K562 (cell line): Measurements from ENCODE around the gene ALCAM. TPM values are rescaled to one million over a fixed set of nuclear protein-coding genes. Genes with fewer than 3 reads are reported as not detected.

ENCODE experiments used
- ATAC-seq: fragments of 200-7000 bp; cut with Tn5 transposase; 3 replicates; pipeline ENCODE4 v1.9.1; 2020; ENCODE audit warnings: moderate library complexity
- BruUV-seq: library from RNA; stranded (reverse); fragments of 400-500 nt; replicated peaks from 2 replicates; lab custom pipeline; 2021; lab: Mats Ljungman, UMichigan
- CTCF ChIA-PET: fragments of 300-600 bp; formaldehyde crosslinking; extraction: SDS; loops from one replicate; lab custom pipeline; 2021; ENCODE audit warnings: low intra/inter-chr PET ratio; lab: Yijun Ruan, JAX
- POLR2A ChIA-PET: fragments of 300-600, 350-650 bp; sonication (Branson Sonifier 250); formaldehyde crosslinking; extraction: SDS; loops from one replicate; lab custom pipeline; 2021; ENCODE audit warnings: antibody characterized with exemption, inconsistent platforms; lab: Yijun Ruan, JAX
- DNase-seq, 4 experiments: peaks; one replicate each; pipeline versions ENCODE4 v3.0.0 to v3.0.0-alpha.2; 2011 to 2018; ENCODE audit warnings: low spot score in 3 of 4, mixed read lengths in 3 of 4; ENCODE audit errors: extremely low read depth in 1 of 4
- FAIRE-seq: peaks from 2 replicates; lab custom pipeline; 2011; peaks lifted over from hg19 to GRCh38; lab: Jason Lieb, UNC
- H2AFZ ChIP-seq: 2 replicates; pipeline ENCODE4 v1.6.0; 2011; ENCODE audit warnings: low read depth, low read length, control low read depth, inconsistent platforms
- H3K27ac ChIP-seq: fragments of 200-600 bp; 3 replicates; pipeline ENCODE4 v1.8.0; 2011; ENCODE audit warnings: low read depth, mild to moderate bottlenecking, control low read depth, inconsistent platforms, low read length, moderate library complexity, mixed read lengths; ENCODE audit errors: extremely low read depth
- H3K27me3 ChIP-seq, 2 experiments: fragments of 300-600 bp in 1 of 2; 2 replicates in 1 of 2; 3 replicates in 1 of 2; pipeline versions ENCODE4 v1.6.0 to v1.8.0; 2011; ENCODE audit warnings: inconsistent platforms in 2 of 2, low read length in 2 of 2, mild to moderate bottlenecking in 1 of 2, mixed read lengths in 1 of 2, moderate library complexity in 1 of 2; ENCODE audit not compliant: control insufficient read depth in 2 of 2, insufficient read depth in 2 of 2
- H3K36me3 ChIP-seq: fragments of 300-600 bp; 3 replicates; pipeline ENCODE4 v1.8.0; 2011; ENCODE audit warnings: mild to moderate bottlenecking, low read length, inconsistent platforms; ENCODE audit not compliant: control insufficient read depth, insufficient read depth
- H3K4me1 ChIP-seq, 2 experiments: fragments of 200-600 bp in 1 of 2; replicated peaks in 1 of 2; 2 replicates in 1 of 2; 3 replicates in 1 of 2; pipeline versions ENCODE4 v1.5.1 to v1.8.0; 2011; ENCODE audit warnings: inconsistent platforms in 2 of 2, low read length in 2 of 2, mild to moderate bottlenecking in 1 of 2, mixed read lengths in 1 of 2, moderate library complexity in 1 of 2; ENCODE audit not compliant: control insufficient read depth in 2 of 2, insufficient read depth in 2 of 2
- H3K4me2 ChIP-seq: 2 replicates; pipeline ENCODE4 v1.6.1; 2011; ENCODE audit warnings: low read length, control low read depth, inconsistent platforms, mixed read lengths; ENCODE audit not compliant: insufficient read depth
- H3K4me3 ChIP-seq: fragments of 200-600 bp; sonication (generic), shearing (Covaris generic); 2 replicates; pipeline ENCODE4 v1.5.1; 2016; ENCODE audit warnings: control low read depth, inconsistent platforms
- H3K79me2 ChIP-seq: fragments of 200-600 bp; 3 replicates; pipeline ENCODE4 v1.8.0; 2011; ENCODE audit warnings: low read length, inconsistent platforms; ENCODE audit not compliant: control insufficient read depth, insufficient read depth
- H3K9ac ChIP-seq, 2 experiments: 2 replicates each; pipeline versions ENCODE4 v1.6.0 to v1.6.1; 2011; ENCODE audit warnings: low read depth in 2 of 2, low read length in 2 of 2, control low read depth in 1 of 2, inconsistent platforms in 1 of 2, mild to moderate bottlenecking in 1 of 2, mixed read lengths in 1 of 2; ENCODE audit not compliant: insufficient read depth in 1 of 2
- H3K9me1 ChIP-seq: one replicate; pipeline ENCODE4 v1.6.0; 2011; ENCODE audit warnings: inconsistent platforms, mild to moderate bottlenecking, low read length, moderate library complexity; ENCODE audit not compliant: control insufficient read depth, insufficient read depth
- H3K9me3 ChIP-seq: replicated peaks from 2 replicates; pipeline ENCODE4 v1.5.1; 2011; ENCODE audit warnings: low read depth, low read length, inconsistent platforms; ENCODE audit not compliant: control insufficient read depth, insufficient read depth
- H4K20me1 ChIP-seq: replicated peaks from 2 replicates; pipeline ENCODE4 v1.6.1; 2011; ENCODE audit warnings: low read length, inconsistent platforms, mixed read lengths; ENCODE audit not compliant: control insufficient read depth, insufficient read depth
- ATF1 ChIP-seq, 2 experiments: fragments of 450-650 bp in 1 of 2; IDR thresholded peaks; 2 replicates each; pipeline ENCODE4 v1.6.1; 2016; ENCODE audit warnings: missing compliant biosample characterization in 1 of 2, missing genetic modification characterization in 1 of 2
- ETV5 ChIP-seq: sonication (generic); formaldehyde crosslinking; IDR thresholded peaks from 2 replicates; pipeline ENCODE4 v1.4.0; 2020; ENCODE audit warnings: low read depth, mild to moderate bottlenecking, missing genetic modification reagents
- KDM1A ChIP-seq, 2 experiments: fragments of 450-650 bp; IDR thresholded peaks; 2 replicates each; pipeline ENCODE4 v1.6.1; 2016; ENCODE audit warnings: mild to moderate bottlenecking in 2 of 2
- PRPF4 ChIP-seq: fragments of 200-400 bp; formaldehyde crosslinking; IDR thresholded peaks from one replicate; pipeline ENCODE4 v1.6.1; 2017; ENCODE audit warnings: low read length, low read depth, mild to moderate bottlenecking; ENCODE audit not compliant: insufficient read depth, poor library complexity, severe bottlenecking
- XRCC3 ChIP-seq: fragments of 450-650 bp; IDR thresholded peaks from 2 replicates; pipeline ENCODE4 v1.6.1; 2017; ENCODE audit warnings: mild to moderate bottlenecking, moderate library complexity
- ZNF146 ChIP-seq: IDR thresholded peaks from one replicate; pipeline ENCODE4 v1.6.1; 2018; ENCODE audit warnings: missing compliant biosample characterization; ENCODE audit not compliant: unreplicated experiment
- WGBS: fragments of 100-300 bp; shearing (Covaris generic); methylation state at CpG from one replicate; pipeline ENCODE4 v1.1.6; 2016; ENCODE audit warnings: low coverage, mixed read lengths; ENCODE audit not compliant: insufficient coverage; ENCODE audit errors: missing lambda C conversion rate; 5-methylcytosine and 5-hydroxymethylcytosine counted together
- in situ Hi-C: fragments of 300-500 bp; cut with MboI; formaldehyde crosslinking; loops from 4 replicates; pipeline ENCODE4 v1.15.0; 2018; ENCODE audit warnings: inconsistent platforms, mixed read lengths
- intact Hi-C: fragments of 100-400 bp; cut with micrococcal nuclease; formaldehyde crosslinking; loops from 2 replicates; pipeline ENCODE4 v1.14.2; 2022
- polyA plus RNA-seq, 8 experiments: library from polyadenylated mRNA; depleted of rRNA in 4 of 8; stranded (reverse) in 5 of 8; unstranded in 3 of 8; fragments of >200 nt; fragmentation: Nextera tagmentation in 2 of 8; fragmentation: Illumina TruSeq in 1 of 8; extraction: Ambion mirVana in 2 of 8; extraction: Trizol in 1 of 8; gene quantifications; 2 replicates each; pipeline versions ENCODE4 v1.2.1 to v1.2.3, GENCODE V29; 2011 to 2014; ENCODE audit warnings: inconsistent platforms in 1 of 8, missing spikeins in 1 of 8
- total RNA-seq, 7 experiments: library from RNA; depleted of rRNA in 6 of 7; stranded (reverse); fragments of >200 nt in 6 of 7; fragmentation: Illumina TruSeq in 2 of 7; extraction: Trizol in 2 of 7; gene quantifications; 2 replicates each; pipeline versions ENCODE4 v1.2.1 to v1.2.3, GENCODE V29; 2011 to 2021; ENCODE audit warnings: low replicate concordance in 1 of 7
- TF ChIP-seq, protein P1 (sequence below), 2 experiments: IDR thresholded peaks; 2 replicates each; pipeline ENCODE4 v1.6.1; 2012; ENCODE audit warnings: improper control_type of control experiment in 2 of 2, low read depth in 2 of 2, low read length in 2 of 2, borderline replicate concordance in 1 of 2
- TF ChIP-seq, protein P2 (sequence below): sonication (generic); formaldehyde crosslinking; IDR thresholded peaks from 2 replicates; pipeline ENCODE4 v1.8.1; 2022; ENCODE audit warnings: missing genetic modification reagents

The ALCAM gene
- total and polyA plus RNA-seq, 9 of the 15 experiments (the other 6 are each of a cell fraction or from before 2014, with no cell fraction given) = 0.03 to 0.98 (median 0.14) TPM; not detected in 1

DNA sequence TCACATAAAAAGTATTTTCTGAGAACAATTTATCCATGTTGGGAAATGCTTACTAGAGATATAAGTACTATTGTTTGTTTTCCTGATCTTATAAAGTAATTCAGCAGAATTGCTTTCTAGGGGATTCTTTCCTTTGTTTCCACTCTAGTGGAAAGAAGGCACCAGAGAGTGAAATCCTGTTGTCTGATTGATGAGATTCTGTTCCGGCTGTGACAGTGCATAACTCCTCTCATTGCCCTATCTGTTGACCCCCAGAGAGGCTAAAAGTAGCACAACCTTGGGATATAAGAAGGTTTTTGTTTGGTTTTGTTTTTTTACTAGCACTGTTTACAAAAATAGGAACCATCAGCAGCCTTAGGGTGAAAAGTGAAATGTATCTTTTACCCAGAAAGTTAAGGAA lies 114.1 kb downstream of the ALCAM start (continued):
- TF ChIP-seq, protein P1, sequence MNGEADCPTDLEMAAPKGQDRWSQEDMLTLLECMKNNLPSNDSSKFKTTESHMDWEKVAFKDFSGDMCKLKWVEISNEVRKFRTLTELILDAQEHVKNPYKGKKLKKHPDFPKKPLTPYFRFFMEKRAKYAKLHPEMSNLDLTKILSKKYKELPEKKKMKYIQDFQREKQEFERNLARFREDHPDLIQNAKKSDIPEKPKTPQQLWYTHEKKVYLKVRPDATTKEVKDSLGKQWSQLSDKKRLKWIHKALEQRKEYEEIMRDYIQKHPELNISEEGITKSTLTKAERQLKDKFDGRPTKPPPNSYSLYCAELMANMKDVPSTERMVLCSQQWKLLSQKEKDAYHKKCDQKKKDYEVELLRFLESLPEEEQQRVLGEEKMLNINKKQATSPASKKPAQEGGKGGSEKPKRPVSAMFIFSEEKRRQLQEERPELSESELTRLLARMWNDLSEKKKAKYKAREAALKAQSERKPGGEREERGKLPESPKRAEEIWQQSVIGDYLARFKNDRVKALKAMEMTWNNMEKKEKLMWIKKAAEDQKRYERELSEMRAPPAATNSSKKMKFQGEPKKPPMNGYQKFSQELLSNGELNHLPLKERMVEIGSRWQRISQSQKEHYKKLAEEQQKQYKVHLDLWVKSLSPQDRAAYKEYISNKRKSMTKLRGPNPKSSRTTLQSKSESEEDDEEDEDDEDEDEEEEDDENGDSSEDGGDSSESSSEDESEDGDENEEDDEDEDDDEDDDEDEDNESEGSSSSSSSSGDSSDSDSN (IDR thresholded peaks at IDR 0.05; ENCODE audit: borderline replicate concordance in 1 of 2, low read depth in 2 of 2, low read length in 2 of 2) = no peak
- TF ChIP-seq ATF1 (CRISPR knock-in tag; IDR thresholded peaks at IDR 0.05) (no peak), ATF1 (tag; IDR thresholded peaks at IDR 0.05) (no peak), KDM1A (IDR thresholded peaks at IDR 0.05) (no peak)

GRCh38 chr3:105483476-105483875 lies 116.8 kb downstream of the ALCAM start:
- ChIA-PET POLR2A (no interaction called here), CTCF (no interaction called here)
- Histone ChIP-seq H3K9me1 (no peaks in the 10 kb centered on the region), H3K4me1 (no peaks in the 10 kb centered on the region), H3K27me3 (no peaks in the 10 kb centered on the region), H4K20me1 (no peaks in the 10 kb centered on the region), H3K36me3 (no peaks in the 10 kb centered on the region), H3K4me3 (no peak overlapping the region), H3K27ac (no peak overlapping the region), H2AFZ (no peak overlapping the region), H3K9me3 (no peaks in the 10 kb centered on the region), H3K4me2 (no peak overlapping the region), H3K9ac (no peak overlapping the region), H3K79me2 (no peaks in the 10 kb centered on the region)
- WGBS = 0% methylated on average over 1 of the region's 1 CpG
- DNase-seq (no peak), ATAC-seq (no peak), FAIRE-seq (no peak)
- no TSS peak for BruUV-seq
- in situ Hi-C loops = no loop called here
- TF ChIP-seq ZNF146 (CRISPR knock-in tag) (no peak), PRPF4 (no peak), ETV5 (CRISPR knock-in tag) (no peak), XRCC3 (no peak)
- TF ChIP-seq, protein P2, sequence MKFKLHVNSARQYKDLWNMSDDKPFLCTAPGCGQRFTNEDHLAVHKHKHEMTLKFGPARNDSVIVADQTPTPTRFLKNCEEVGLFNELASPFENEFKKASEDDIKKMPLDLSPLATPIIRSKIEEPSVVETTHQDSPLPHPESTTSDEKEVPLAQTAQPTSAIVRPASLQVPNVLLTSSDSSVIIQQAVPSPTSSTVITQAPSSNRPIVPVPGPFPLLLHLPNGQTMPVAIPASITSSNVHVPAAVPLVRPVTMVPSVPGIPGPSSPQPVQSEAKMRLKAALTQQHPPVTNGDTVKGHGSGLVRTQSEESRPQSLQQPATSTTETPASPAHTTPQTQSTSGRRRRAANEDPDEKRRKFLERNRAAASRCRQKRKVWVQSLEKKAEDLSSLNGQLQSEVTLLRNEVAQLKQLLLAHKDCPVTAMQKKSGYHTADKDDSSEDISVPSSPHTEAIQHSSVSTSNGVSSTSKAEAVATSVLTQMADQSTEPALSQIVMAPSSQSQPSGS (CRISPR knock-in tag) = no peak
- intact Hi-C loops = no loop called here
